Tongue (tissue), 2 donors: ENCODE measurements around the gene PRDM2. TPM values are rescaled to one million over a fixed set of nuclear protein-coding genes. Genes with fewer than 3 reads are reported as not detected.

Source experiments
- DNase-seq: peaks from one replicate; pipeline ENCODE4 v3.0.0-alpha.2; 2015
- total RNA-seq: library from RNA; depleted of rRNA; stranded (reverse); fragments of >200 nt; gene quantifications from one replicate; pipeline ENCODE4 v1.2.3, GENCODE V29; 2014

The PRDM2 gene
- total RNA-seq, 1 donor from 2014 or later, result 29.5 TPM

- no peak for DNase-seq
Measured at GRCh38 chr1:13797397-13797796, 97.4 kb downstream of the PRDM2 start.

- no peak for DNase-seq
Measured at GRCh38 chr1:13798120-13798519, 98.1 kb downstream of the PRDM2 start.

DNA sequence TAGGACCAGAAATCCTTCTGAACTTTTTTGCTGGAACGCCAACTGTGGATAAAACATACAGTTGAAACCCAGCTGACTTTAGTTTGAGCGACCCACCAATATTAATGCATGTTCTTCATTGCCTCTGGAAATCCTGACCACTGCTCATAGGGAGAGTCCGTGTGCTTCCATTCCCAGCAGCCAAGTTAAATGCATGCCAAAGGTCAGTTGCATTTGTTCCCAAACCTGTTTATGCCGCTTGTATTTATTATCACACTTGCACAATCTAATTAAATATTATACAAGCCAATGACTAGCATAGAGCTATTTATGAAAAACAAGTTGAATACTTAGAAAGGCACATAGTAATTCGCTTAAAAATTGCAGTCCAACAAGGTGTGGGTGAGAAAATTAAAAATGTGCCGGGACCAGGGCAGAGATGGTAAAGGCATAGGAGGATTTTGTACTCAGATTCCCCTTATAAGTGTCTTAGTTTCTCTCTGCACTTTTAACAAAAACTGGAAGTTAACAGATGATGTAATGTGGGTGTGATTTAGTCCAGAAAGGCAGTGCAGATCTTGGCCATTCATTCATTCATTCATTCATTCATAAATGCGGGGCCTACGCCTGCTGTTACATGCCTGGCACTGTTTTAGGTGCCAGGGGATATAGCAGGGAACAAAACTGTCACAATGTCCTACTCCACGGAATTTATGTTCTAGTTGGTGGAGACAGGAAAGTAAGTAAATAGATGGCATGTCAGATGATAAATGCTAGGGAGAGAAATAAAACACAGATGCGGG is 99.7 kb downstream of the PRDM2 start:
- DNase-seq, result no peak

- no peak for DNase-seq
Measured at GRCh38 chr1:13801232-13801631, 101.2 kb downstream of the PRDM2 start.

- no peak for DNase-seq
Measured at GRCh38 chr1:13801655-13802486, 101.9 kb downstream of the PRDM2 start.

GRCh38 chr1:13802782-13803545 is 103.0 kb downstream of the PRDM2 start:
- DNase-seq, result no peak

DNA sequence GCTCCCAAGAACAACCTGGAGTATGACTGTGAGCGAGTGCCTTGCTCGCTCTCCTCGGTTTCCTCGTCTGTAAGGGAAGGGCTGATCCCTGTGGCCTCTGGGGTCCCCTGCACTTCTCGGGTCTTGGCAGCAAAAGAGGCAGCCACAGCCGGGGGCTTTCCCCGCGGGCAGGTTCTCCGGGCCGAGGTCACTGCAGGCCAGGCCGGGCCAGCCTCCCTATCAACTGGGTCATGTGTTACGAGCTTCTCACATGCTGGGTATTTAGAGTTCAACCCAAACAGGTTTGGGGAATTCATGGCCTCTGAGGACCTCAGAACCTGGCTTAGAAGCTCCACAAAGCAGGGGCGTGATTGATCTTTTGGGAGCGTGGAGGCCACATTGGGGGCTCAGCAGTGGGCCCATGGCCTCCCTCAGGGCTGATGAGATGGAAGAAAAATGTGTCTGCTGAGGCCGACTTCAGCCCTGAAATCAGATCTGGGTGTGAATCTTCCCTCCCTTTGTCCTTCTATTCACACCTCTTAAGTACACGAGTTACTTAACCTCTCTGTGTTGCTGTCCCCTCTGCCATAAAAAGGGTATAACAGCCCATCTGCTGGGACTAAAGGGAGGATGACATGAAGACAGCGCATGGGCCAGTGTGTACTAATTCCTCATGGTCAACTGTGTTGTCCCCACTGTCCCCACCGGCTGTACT is 103.7 kb downstream of the PRDM2 start:
- no peak for DNase-seq

GRCh38 chr1:13804240-13804633 is 104.2 kb downstream of the PRDM2 start:
- no peak for DNase-seq

GRCh38 chr1:13805431-13805830 is 105.4 kb downstream of the PRDM2 start:
- DNase-seq, result no peak

- no peak for DNase-seq
Measured at GRCh38 chr1:13806108-13806507, 106.1 kb downstream of the PRDM2 start.

DNA sequence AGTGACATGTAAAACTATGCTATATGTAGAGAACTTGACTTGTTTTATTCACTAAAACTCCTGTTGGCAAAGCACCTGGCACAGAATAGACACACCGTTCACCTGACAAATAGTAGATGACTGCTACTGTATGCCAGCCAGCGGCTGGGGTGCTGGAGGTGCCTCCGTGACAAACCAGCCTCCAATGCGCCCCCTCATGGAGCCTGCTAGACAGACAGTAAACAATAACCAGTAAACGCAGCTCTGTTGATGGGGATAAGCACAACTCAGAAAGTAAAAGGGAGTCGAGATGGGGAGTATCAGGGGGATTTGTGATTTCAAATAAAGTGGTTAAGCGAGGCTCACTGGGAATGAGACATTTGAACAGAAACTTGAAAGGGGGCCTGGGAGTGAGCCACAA is 107.2 kb downstream of the PRDM2 start:
- no peak for DNase-seq

DNA sequence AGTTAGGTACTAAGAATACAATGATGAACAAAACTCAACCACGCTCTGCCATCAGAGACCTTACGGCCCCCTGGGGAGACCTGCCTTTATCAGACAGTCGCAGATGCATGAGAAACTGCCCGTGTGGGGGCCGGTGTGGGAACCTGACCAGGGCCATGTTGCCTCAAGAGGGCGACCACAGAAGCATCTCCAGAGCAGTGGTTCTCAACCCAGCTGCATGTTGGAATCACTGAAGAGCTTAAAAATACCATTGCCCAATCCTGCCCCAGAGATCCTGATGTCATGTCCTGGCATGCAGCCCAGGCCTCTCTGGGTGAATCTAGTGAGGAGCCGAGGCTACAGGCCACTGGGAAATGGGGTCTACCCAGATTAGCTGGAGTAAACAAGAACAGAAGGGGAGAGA is 108.7 kb downstream of the PRDM2 start:
- peak; percentile 33 for DNase-seq

DNA sequence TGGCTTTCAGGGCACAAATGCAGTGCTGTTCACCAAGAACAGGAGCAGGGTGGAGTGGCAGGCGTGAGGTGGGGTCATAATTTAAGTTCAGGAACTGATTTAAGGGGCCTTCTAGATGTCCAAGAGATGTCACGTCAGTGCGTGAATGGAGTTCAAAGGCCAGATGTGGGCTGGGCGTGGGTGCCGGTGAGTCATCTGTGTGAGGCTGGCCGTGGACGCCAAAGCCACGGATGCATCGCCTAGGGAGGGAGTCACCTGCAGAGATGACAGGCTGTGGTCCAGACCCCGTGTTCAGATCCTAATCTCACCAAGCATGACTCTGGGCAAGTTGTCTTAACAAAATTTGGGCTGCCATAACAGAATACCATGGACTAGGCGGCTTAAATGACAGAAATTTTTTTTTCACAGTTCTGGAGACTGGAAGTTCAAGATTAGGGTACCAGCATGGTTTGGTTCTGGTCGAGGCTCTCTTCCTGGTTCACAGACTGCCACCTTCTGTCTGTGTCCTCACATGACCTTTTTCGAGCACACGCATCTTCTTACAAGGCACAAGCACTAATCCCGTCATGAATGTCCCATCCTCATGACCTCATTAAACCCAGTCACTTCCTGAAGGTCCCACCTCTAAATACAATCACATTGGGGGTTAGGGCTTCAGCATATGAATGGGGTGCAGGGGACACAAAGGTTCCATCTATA is 109.6 kb downstream of the PRDM2 start:
- no peak for DNase-seq

- no peak for DNase-seq
Measured at GRCh38 chr1:13812456-13813397, 112.7 kb downstream of the PRDM2 start.

GRCh38 chr1:13813398-13814012 is 113.5 kb downstream of the PRDM2 start:
- DNase-seq, result peak; percentile 33

DNA sequence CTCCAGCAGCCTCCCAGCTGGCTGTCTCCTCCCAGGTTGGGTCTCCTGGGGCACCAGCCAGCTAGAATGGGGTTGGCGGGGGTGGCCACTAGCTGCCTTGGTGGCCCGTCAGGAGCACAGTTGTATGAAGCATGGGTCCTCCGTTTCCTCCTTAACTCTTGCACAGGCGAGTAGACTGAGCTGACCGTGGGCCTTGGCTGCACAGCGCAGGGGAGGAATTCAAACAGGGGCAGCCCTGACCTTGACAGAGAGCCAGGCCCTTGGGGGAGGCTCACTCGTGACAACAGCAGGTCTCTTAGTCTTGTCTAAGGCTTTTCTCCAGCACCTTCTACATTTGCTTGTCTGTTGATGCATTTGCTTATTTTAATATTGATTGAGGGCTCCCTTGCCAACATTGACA is 114.1 kb downstream of the PRDM2 start:
- DNase-seq, result no peak

DNA sequence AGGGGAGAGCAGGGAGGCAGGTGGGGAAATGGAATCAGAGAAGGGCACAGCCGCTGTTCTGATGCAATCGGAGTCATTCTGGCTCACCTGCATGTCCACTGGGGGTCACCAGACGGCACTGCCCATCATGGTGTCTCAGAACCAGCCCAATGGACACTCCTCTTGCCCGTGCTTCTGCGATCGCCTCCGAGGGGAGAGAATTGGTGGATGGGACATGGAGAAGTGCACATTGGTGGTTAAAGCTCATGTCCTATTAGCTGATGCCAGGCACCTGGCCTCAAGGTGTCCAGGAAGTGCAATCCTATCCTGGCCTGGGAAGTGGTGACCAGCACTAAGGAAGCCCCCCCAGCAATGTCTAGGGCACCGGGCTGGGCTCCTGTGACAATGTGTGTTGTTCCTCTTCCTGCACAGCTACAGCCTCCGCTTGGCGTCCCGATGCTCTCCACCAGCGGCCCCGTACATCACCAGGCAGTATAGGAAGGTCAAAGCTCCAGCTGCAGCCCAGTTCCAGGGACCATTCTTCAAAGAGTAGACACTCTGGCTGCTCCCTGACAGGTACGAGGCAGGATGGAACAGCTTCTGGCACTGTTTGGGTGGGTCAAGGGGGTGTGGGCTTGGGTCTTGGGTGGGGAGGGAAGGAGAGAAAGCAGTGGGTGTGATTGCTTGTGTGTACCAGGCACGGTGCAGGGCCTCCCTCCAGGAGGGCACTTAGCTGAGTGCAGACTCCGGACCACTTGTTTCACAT is 116.2 kb downstream of the PRDM2 start:
- no peak for DNase-seq

- DNase-seq, result no peak
Measured at GRCh38 chr1:13817906-13818305, 117.9 kb downstream of the PRDM2 start.

GRCh38 chr1:13818926-13819325 is 118.9 kb downstream of the PRDM2 start:
- no peak for DNase-seq
